CD1c-positive myeloid dendritic cell (primary cell): ENCODE data around the gene THEMIS.
"Not testable (repeated sequence)": the region's sequence is repeated elsewhere in the genome, so short reads cannot be mapped to it uniquely, and the experiment has no call there.

ENCODE experiments used
- DNase-seq: peaks from one replicate; pipeline ENCODE4 v3.0.0-alpha.2; 2016; ENCODE audit errors: extremely low spot score

Gene THEMIS

GRCh38 chr6:127914240-127914639, 13.4 kb upstream of the THEMIS start:
- no peak for DNase-seq

GRCh38 chr6:127912914-127913313, 12.1 kb upstream of the THEMIS start:
- no peak for DNase-seq

- no peak for DNase-seq
Observed at GRCh38 chr6:127907960-127908640, 7.2 kb upstream of the THEMIS start.

GRCh38 chr6:127904160-127904559, 3.3 kb upstream of the THEMIS start:
- no peak for DNase-seq

GRCh38 chr6:127902933-127903332, 2.1 kb upstream of the THEMIS start:
- no peak for DNase-seq

- DNase-seq: no peak
Observed at GRCh38 chr6:127897484-127897883, 3.4 kb downstream of the THEMIS start.

- DNase-seq: no peak
Observed at GRCh38 chr6:127894051-127894450, 6.8 kb downstream of the THEMIS start.

GRCh38 chr6:127893541-127893940, 7.3 kb downstream of the THEMIS start:
- DNase-seq: no peak

GRCh38 chr6:127891731-127892326, 9.0 kb downstream of the THEMIS start:
- DNase-seq: no peak

- no peak for DNase-seq
Observed at GRCh38 chr6:127886603-127887002, 14.3 kb downstream of the THEMIS start.

GRCh38 chr6:127884134-127884533, 16.7 kb downstream of the THEMIS start:
- no peak for DNase-seq

- not testable (repeated sequence) for DNase-seq
Observed at GRCh38 chr6:127881949-127882348, 18.9 kb downstream of the THEMIS start.

- no peak for DNase-seq
Observed at GRCh38 chr6:127880429-127880828, 20.4 kb downstream of the THEMIS start.

GRCh38 chr6:127879685-127880084, 21.2 kb downstream of the THEMIS start:
- no peak for DNase-seq

- no peak for DNase-seq
Observed at GRCh38 chr6:127878115-127878514, 22.7 kb downstream of the THEMIS start.

- DNase-seq: no peak
Observed at GRCh38 chr6:127877231-127877630, 23.6 kb downstream of the THEMIS start.

- no peak for DNase-seq
Observed at GRCh38 chr6:127869772-127870404, 31.0 kb downstream of the THEMIS start.

GRCh38 chr6:127869183-127869582, 31.7 kb downstream of the THEMIS start:
- no peak for DNase-seq

- no peak for DNase-seq
Observed at GRCh38 chr6:127868338-127868737, 32.5 kb downstream of the THEMIS start.

- no peak for DNase-seq
Observed at GRCh38 chr6:127866766-127867165, 34.1 kb downstream of the THEMIS start.

- no peak for DNase-seq
Observed at GRCh38 chr6:127865108-127865507, 35.8 kb downstream of the THEMIS start.

GRCh38 chr6:127864701-127865100, 36.2 kb downstream of the THEMIS start:
- DNase-seq: no peak

- no peak for DNase-seq
Observed at GRCh38 chr6:127860723-127861122, 40.1 kb downstream of the THEMIS start.
